Fibroblast of mammary gland (primary cell): Measurements from ENCODE around the gene LAIR1.
A peak's percentile ranks its signal among the peaks of the same experiment; 100 is the strongest.
"Not testable (repeated sequence)": the region's sequence is repeated elsewhere in the genome, so short reads cannot be mapped to it uniquely, and the experiment has no call there.

Source experiments
- DNase-seq: peaks from one replicate; pipeline ENCODE4 v3.0.0-alpha.2; 2010; ENCODE audit warnings: low read depth
- H3K4me3 ChIP-seq: 2 replicates; pipeline ENCODE4 v1.5.1; 2011; ENCODE audit warnings: low read depth, mild to moderate bottlenecking, low read length, moderate library complexity; ENCODE audit not compliant: control insufficient read depth
- TF ChIP-seq, protein P1 (sequence below): conservative IDR thresholded peaks from 2 replicates; pipeline ENCODE4 v1.5.1; 2011; ENCODE audit warnings: low read depth, low read length, inconsistent platforms; ENCODE audit not compliant: control insufficient read depth, insufficient read depth

LAIR1 gene

DNA sequence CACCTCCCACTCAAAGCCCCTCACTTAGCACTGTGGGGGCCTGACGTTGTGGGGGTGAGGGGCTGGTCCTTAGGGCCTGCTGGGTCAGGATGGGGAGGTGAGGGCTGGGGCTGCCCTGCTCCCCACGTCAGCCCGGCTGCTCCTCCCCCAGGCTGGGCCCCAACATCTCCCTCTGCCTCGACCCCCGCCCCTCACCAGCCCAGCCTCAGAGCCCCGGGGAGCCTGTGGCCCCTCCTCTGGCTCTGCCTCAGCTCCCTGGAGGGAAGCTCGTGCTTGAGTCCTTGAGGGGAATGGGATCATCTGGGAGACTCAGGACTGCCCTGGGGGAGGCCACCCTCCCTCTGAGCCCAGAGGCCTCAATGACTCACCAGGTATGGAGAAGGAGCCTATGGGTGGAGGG is 32.6 kb downstream of the LAIR1 start:
- DNase-seq: no peak
- H3K4me3 ChIP-seq: no peak overlapping the region
- TF ChIP-seq, protein P1, sequence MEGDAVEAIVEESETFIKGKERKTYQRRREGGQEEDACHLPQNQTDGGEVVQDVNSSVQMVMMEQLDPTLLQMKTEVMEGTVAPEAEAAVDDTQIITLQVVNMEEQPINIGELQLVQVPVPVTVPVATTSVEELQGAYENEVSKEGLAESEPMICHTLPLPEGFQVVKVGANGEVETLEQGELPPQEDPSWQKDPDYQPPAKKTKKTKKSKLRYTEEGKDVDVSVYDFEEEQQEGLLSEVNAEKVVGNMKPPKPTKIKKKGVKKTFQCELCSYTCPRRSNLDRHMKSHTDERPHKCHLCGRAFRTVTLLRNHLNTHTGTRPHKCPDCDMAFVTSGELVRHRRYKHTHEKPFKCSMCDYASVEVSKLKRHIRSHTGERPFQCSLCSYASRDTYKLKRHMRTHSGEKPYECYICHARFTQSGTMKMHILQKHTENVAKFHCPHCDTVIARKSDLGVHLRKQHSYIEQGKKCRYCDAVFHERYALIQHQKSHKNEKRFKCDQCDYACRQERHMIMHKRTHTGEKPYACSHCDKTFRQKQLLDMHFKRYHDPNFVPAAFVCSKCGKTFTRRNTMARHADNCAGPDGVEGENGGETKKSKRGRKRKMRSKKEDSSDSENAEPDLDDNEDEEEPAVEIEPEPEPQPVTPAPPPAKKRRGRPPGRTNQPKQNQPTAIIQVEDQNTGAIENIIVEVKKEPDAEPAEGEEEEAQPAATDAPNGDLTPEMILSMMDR: no peak

DNA sequence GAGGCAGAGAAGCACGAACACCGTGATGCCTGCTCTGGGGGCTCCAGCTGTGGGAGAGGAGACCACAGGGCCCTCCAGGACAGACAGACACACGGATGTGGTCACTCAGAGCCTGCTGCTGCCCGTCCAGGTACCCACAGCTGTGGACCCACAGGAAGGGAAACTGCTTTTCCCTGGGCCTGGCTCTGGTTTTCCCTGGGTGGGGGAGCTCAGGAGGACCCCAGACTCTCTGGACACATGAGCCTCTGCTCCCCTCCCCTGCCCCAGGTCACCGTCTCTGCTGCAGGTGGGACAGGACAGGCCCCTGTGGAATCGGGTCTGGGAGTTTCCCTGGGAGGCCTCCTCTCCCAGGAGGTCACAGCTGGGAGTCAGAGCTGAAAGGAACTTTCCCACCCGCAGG is 33.1 kb downstream of the LAIR1 start:
- TF ChIP-seq, protein P1: no peak
- H3K4me3 ChIP-seq: no peak overlapping the region
- DNase-seq: no peak

DNA sequence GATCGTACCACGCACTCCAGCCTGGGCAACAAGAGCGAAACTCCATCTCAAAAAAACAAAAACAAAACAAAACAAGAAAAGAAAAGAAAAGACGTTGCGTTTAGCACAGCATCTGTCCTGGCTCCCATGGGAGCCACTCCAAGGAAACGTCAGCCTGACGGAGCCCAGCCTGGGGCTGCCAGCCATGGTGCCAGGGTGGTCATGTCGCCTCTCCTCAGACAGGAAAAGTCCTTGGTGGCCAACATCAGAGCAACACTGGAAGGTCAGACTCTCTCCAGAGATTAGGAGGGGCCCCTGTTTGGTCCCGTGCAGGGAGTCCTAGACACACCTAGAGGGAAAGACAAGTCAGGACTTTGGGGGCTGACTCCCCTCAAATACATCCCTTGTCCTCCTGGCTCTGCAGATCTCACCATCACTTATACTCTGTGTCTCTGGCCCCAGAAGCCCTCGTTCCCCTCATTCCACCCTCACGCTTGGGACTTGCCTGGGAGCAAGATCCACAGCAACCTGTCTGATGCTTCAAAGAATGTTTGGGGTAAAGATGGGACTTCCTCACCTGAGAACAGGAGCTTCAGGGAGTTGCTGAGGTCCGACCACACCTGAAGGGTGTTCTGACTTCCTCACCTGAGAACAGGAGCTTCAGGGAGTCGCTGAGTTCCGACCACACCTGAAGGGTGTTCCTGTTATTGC is 35.1 kb downstream of the LAIR1 start:
- DNase-seq: no peak
- TF ChIP-seq, protein P1: no peak

DNA sequence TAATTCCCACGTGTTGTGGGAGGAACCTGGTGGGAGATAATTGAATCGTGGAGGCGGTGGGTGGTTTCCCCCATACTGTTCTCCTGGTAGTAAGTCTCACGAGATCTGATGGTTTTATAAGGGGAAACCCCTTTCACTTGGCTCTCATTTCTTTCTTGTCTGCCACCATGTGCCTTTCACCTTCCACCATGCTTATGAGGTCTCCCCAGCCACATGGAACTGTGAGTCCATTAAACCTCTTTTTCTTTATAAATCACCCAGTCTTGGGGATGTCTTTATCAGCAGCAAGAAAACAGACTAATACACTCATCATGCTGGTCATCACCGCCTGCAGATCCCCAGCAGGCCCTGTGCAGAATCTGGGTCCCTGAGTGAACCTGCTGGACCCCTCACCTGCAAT is 36.0 kb downstream of the LAIR1 start:
- H3K4me3 ChIP-seq, DNase-seq: not testable (repeated sequence)

More for the DNA sequence above, 35.1 kb downstream of the LAIR1 start:
- H3K4me3 ChIP-seq: no peak overlapping the region

DNA sequence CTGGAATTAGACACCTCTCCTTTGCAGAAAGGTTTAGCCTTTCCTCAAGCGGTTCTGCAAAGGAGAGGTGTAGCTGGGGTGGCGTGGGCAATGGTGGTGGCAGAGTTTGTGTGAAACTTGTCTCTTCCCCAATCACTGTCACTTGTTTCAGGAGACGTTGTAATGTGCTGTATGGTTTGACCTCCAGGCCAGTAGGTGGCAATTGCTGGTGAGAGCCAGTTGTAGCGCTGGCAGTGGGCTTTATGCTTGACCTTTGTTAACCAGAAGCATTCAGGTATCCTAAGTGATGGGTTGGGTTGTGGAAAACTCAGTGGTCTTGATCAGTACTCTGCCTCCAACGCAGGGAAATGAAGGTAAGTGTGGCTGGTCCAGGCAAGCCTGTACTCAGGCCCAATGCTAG is 39.1 kb downstream of the LAIR1 start:
- TF ChIP-seq, protein P1: no peak
- no peak overlapping the region for H3K4me3 ChIP-seq
- DNase-seq: no peak

DNA sequence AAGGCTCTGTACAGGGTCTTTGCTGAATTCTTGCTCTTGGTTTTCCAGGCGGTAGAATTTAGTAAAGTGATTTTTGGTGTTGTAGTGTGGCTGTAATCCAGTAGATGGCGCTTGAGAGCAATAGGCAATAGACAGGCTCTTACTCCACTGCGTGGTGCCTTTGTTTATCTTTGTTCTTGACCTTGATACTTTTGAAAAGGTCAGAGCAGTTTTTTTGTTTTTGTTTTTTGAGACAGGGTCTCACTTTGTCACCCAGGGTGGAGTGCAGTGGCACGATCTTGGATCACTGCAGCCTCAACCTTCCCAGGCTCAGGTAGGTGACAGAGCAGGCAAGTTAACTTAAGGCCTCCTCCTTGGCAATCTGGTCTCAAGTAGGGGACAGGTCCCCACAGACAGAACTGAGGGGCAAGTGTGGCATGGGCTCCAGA is 39.5 kb downstream of the LAIR1 start:
- DNase-seq: peak; percentile 38
- TF ChIP-seq, protein P1: peak; percentile 88
- no peak overlapping the region for H3K4me3 ChIP-seq

DNA sequence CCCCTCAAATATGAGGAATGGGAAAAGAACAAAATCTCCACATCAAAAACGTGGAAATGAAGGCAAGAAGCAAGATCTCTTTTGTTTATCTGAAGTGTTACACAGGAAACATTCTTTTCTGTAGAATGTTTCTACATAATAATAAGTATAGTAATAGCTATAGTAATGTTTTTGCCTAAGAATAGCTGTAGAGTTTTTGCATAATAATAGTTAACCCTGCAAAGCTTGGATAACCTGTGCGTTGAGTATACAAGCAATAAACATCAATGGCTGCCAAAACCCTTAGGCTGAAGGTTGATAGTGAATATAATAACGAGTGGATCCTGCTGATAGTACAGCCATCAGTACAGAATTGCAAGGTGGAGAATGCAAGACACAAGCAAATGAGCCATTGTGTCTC is 40.7 kb downstream of the LAIR1 start:
- DNase-seq: no peak
- TF ChIP-seq, protein P1: no peak
- no peak overlapping the region for H3K4me3 ChIP-seq

DNA sequence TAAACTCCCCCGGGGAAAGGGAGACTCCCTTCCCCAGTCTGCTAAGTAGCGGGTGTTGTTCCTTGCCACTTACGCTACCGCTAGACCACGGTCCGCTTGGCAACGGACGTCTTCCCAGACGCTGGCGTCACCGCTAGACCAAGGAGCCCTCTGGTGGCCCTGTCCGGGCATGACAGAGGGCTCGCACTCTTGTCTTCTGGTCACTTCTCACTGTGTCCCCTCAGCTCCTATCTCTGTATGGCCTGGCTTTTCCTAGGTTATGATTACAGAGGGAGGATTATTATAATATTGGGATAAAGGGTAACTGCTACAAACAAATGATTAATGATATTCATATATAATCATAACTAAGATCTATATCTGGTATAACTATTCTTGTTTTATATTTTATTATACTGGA is 41.8 kb downstream of the LAIR1 start:
- not testable (repeated sequence) for H3K4me3 ChIP-seq

DNA sequence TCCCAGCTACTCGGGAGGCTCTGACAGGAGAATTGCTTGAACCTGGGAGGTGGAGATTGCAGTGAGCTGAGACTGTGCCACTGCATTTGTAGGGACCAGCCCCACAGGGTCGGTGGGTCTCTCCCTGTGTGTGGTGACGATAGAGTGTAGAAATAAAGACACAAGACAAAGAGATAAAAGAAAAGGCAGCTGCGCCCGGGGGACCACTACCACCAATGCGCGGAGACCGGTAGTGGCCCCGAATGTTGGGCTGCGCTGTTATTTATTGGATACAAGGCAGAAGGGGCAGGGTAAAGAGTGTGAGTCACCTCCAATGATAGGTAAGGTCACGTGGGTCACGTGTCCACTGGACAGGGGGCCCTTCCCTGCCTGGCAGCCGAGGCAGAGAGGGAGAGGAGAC is 42.4 kb downstream of the LAIR1 start:
- H3K4me3 ChIP-seq, DNase-seq: not testable (repeated sequence)

More for the DNA sequence above, 41.8 kb downstream of the LAIR1 start:
- not testable (repeated sequence) for DNase-seq
